K562 (cell line): ENCODE measurements around the gene TP63.

Experiments used
- MED1 ChIP-seq: sonication (generic); formaldehyde crosslinking; IDR thresholded peaks from 2 replicates; pipeline ENCODE4 v1.8.1; 2023; ENCODE audit warnings: missing genetic modification reagents, borderline replicate concordance
- RFX1 ChIP-seq: fragments of 450-650 bp; IDR thresholded peaks from 2 replicates; pipeline ENCODE4 v1.6.1; 2016; ENCODE audit warnings: mild to moderate bottlenecking, moderate library complexity
- SRSF1 ChIP-seq: fragments of 200-400 bp; formaldehyde crosslinking; IDR thresholded peaks from 2 replicates; pipeline ENCODE4 v1.6.1; 2017; ENCODE audit warnings: mild to moderate bottlenecking, low read depth, low read length, moderate library complexity
- TF ChIP-seq, protein P1 (sequence below), 3 experiments: IDR thresholded peaks in 2 of 3; conservative IDR thresholded peaks in 1 of 3; 2 replicates each; pipeline ENCODE4 v1.5.1; 2011 to 2012; ENCODE audit warnings: low read length in 3 of 3, mild to moderate bottlenecking in 3 of 3, control low read depth in 2 of 3, improper control_type of control experiment in 1 of 3, inconsistent platforms in 1 of 3, low read depth in 1 of 3, mixed read lengths in 1 of 3, moderate library complexity in 1 of 3; ENCODE audit not compliant: insufficient read depth in 2 of 3

DNA sequence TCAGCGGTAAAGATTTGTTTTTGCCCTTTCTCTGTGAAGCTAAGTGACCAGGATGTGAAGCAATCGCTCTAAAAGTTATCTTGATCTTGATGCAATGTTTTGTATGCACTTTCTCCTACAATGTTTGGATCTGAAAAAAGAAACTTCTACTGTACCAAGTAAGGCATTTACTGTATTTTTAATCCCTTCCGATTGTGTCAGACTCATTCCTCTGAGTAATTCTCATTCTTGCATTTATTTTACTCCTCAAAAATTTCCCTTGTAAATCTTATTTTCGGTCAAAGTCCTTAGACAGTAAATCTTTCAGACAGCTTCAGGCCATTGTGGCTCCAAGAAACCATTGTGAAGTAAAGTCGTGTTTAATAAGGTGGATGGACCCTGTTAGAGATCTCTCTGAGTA lies 141.9 kb downstream of the TP63 start:
- TF ChIP-seq, protein P1, sequence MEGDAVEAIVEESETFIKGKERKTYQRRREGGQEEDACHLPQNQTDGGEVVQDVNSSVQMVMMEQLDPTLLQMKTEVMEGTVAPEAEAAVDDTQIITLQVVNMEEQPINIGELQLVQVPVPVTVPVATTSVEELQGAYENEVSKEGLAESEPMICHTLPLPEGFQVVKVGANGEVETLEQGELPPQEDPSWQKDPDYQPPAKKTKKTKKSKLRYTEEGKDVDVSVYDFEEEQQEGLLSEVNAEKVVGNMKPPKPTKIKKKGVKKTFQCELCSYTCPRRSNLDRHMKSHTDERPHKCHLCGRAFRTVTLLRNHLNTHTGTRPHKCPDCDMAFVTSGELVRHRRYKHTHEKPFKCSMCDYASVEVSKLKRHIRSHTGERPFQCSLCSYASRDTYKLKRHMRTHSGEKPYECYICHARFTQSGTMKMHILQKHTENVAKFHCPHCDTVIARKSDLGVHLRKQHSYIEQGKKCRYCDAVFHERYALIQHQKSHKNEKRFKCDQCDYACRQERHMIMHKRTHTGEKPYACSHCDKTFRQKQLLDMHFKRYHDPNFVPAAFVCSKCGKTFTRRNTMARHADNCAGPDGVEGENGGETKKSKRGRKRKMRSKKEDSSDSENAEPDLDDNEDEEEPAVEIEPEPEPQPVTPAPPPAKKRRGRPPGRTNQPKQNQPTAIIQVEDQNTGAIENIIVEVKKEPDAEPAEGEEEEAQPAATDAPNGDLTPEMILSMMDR (IDR thresholded peaks at IDR 0.05 in 2 of 3, conservative IDR thresholded peaks at IDR 0.05 in 1 of 3; ENCODE audit: insufficient read depth in 2 of 3, low read depth in 1 of 3, low read length in 3 of 3), result no peak
- TF ChIP-seq RFX1, result no peak
- TF ChIP-seq MED1, result no peak
- TF ChIP-seq SRSF1, result no peak
